GM20431 (cell line): ENCODE data around the gene OR52E5.

Source experiments
- in situ Hi-C: fragments of 300-500 bp; cut with MseI, MboI; formaldehyde crosslinking; loops from one replicate; pipeline ENCODE4 v1.15.0; 2020; ENCODE audit warnings: low sequenced_read_pairs; ENCODE audit not compliant: unreplicated experiment

OR52E5 gene

DNA sequence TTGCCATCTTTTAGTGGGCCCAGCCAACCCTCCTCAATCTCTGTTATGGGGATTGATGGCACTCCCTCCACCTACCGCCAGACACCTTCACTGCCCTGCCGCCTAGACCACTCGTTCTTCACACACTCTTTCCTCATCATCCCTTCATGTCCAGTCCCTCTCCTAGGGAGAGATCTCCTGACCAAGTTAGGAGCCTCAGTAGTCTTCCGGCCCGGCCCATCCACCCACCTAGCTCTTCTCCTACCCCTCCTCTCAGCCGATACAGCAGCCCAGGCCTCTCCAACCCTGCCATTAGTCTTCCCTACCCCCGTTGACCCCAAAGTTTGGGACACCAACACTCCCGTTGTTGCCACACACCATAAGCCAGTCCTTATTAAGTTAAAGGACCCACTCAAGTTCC lies 38.1 kb downstream of the OR52E5 start:
- in situ Hi-C loops = no loop called here

DNA sequence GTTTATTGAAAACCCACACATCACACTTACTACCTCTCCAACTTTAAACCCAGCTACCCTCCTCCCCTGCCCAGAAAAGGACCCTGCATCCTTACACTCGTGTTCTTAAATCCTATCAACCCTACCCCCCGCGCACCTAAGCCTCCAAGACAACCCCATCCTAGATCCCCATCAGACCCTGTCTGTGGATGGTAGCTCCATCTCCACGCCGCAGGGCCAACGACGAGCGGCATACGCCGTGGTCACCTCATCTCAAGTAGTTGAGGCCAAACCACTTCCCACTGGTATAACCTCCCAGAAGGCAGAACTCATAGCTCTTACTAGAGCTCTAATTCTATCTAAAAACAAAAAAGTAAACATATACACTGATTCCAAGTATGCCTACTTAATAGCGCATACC lies 39.7 kb downstream of the OR52E5 start:
- in situ Hi-C loops = no loop called here

DNA sequence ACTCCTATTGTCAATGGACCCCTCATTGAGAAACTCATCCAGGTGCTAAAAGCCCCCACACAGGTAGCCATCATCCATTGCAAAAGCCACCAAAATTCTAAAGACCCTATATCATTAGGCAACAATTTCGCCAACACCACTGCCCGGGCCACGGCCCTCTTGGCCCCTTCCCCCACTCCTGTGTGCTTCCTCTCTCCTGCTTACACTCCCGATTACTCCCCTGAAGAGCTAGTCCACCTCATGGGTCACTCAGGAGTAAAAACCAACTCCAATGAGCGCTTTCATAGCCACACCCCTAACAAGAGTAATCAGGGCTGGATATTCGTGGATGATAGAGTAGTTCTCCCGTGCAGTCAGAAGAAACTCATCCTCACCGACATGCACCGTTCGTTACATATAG lies 40.1 kb downstream of the OR52E5 start:
- in situ Hi-C loops = no loop called here

DNA sequence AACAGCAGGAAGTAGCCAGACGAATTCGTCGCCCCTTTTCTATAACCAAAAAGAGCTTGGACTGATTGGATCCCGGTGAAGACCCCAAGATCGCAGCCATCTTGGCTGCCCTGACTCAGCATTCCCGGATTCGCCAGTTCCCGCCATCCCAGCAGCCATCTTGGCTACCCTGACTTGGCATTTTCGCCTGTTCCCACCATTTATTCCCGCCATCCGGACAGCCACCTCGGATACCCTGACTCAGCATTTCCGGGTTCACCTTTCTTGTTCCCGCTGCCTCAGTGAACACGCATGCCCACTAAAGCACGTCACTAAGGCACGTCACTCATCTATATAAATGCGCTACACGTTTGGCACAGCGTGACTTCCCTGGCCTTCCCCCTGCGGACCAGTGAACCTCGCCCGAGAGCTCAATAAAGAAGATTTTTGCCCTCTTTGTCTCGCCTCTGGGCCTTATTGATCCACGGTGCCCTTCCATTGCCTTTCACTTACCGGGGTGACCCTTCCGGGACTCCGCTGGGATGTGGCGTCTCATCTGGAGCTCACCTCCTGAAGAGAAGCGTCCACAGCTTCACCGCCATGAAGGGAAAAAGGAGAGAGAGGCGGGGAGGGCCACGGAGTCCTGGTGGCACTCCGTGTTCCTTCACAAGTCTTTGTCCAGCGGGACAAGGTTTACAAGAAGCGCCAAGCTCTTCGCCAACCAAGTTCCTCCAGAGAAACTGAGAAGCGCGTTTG lies 45.0 kb downstream of the OR52E5 start:
- in situ Hi-C loops = no loop called here

DNA sequence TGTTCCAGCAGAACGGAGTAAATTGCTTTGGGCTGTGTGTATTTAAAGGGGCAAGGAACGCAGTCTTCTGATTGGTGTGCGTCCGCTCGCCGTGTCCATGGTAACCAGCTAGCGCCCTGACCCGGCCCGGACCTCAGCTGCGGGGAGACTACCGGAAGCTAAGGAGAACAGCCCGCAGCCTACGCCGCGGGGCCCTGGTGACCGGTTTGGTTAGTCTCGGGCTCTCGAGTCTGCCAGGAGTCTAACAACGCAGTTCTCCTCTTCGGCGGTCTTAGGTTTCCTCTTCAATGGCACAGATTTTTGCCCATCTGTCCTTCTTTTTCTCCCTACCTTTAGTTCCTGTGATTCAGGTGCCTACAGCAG lies 45.6 kb downstream of the OR52E5 start:
- in situ Hi-C loops = no loop called here

DNA sequence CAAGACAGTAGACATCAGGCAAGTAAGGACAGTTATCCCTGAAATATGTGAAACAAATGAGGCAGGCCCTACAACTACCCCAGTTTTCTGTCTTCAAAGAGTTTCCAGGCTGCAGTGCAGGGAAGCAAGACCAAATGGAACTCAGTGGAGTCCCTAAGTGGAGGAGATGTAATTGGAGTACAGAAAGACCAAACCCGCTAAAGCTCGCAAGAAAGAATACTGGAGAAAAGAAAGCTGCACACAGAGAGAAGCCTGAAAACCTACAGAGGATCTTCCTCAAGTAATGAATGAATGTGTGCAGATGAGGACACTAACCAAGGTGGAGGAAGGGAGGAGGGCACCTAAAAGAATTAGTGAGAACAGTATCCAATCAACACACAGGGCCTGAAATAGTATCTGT lies 47.7 kb downstream of the OR52E5 start:
- in situ Hi-C loops = no loop called here

DNA sequence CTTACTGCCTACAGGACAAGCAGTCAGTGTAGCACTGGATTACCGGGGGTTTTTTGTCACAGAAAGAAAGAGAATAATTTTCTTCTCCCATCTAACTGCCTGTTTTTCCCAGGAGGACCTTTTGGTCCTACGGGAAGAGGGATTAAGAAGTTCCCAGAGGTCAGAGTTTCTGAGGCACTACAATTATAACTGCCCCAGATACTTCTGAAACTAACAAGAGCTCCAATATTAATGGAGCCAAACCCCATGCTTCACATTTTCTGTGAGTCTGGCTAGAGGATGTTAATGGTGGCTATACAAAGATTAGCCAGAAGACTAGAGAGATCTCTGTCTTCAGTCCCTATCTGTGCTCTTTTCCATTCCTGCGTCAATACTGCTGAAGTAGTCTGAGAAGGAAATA lies 48.9 kb downstream of the OR52E5 start, which contains the start of gene OR56A3:
Gene OR56A3, plus strand, starts transcription at position 301 of the 400 bp plus-strand sequence. CDS start 5,096 bp downstream, outside the sequence.
- in situ Hi-C loops = no loop called here
